Right cardiac atrium (tissue), 5 donors: Measurements from ENCODE around the gene FDX1. TPM values are rescaled to one million over a fixed set of nuclear protein-coding genes. Genes with fewer than 3 reads are reported as not detected.

Experiments
- ATAC-seq, 2 donors: fragments of 200-7000 bp; cut with Tn5 transposase; one replicate each; pipeline versions ENCODE4 v1.8.0 to v1.9.1; 2020; ENCODE audit warnings: moderate library complexity in 2 of 2, mild to moderate bottlenecking in 1 of 2
- DNase-seq, 3 donors: peaks; one replicate each; pipeline ENCODE4 v3.0.0-alpha.2; 2020
- H3K27ac ChIP-seq: one replicate; pipeline ENCODE4 v1.5.1; 2013; ENCODE audit warnings: mild to moderate bottlenecking, low read length, control low read depth, moderate library complexity
- H3K27me3 ChIP-seq: one replicate; pipeline ENCODE4 v1.6.1; 2013; ENCODE audit not compliant: control insufficient read depth, insufficient read depth
- H3K4me1 ChIP-seq: one replicate; pipeline ENCODE4 v1.6.1; 2013; ENCODE audit warnings: low read length; ENCODE audit not compliant: control insufficient read depth, insufficient read depth
- H3K4me3 ChIP-seq: one replicate; pipeline ENCODE4 v1.5.1; 2013; ENCODE audit warnings: low read length, control low read depth
- H3K9me3 ChIP-seq: one replicate; pipeline ENCODE4 v1.6.1; 2013; ENCODE audit warnings: low read length; ENCODE audit not compliant: control insufficient read depth
- WGBS: extraction: QIAGEN DNeasy Blood & Tissue Kit; methylation state at CpG from one replicate; pipeline ENCODE4 v1.1.7; 2013; 5-methylcytosine and 5-hydroxymethylcytosine counted together
- intact Hi-C, 4 donors: fragments of 100-400 bp; cut with DNase I; formaldehyde crosslinking; loops; one replicate each; pipeline versions ENCODE4 v1.11.0 to v1.14.0; 2022 to 2023
- polyA plus RNA-seq: library from polyadenylated mRNA; stranded (reverse); fragments of 200-250 nt; gene quantifications from one replicate; pipeline ENCODE4 v1.2.3, GENCODE V29; 2013
- total RNA-seq, 4 donors: library from RNA; stranded (reverse); fragmentation: NEBNext Ultra II Directional; extraction: Animal tissue kit (Norgen Biotek cat#: 25700); gene quantifications; one replicate each; pipeline ENCODE4 v1.2.1, GENCODE V29; 2021
- donor health status: healthy with polysubstance abuse.
- donor health status: DM: no; HTN: yes; CAD: no.
- donor health status: DM: no; HTN: no; CAD: no.
- donor health status: DM: no; HTN: yes; CAD: no; lungs with severe emphysema.
- donor health status: DM: yes; HTN: yes; CAD: no.

Gene FDX1
- total and polyA plus RNA-seq, 5 donors = 16.3 to 18.7 (median 17.2) TPM

DNA sequence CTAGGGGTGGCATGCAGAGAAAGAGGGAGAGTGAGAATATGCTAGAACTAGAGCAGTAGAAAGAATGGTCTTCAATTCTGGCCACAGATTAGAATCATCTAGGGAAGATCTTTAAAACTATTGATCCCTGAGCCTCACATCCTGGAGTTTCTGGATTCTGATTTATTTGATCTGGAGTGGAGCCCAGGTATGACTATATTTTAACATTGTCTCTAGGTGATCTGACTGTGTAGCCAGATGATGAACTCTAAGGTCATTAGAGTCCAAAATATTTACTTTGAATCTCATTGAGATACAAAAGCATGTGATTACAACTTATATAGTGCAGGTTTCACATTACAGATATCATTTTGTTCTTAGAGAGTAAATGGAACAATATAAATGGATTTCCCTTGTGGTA, 79.7 kb downstream of the FDX1 start:
- DNase-seq = no peak
- no peak for ATAC-seq
- H3K4me3 ChIP-seq = no peak overlapping the region

DNA sequence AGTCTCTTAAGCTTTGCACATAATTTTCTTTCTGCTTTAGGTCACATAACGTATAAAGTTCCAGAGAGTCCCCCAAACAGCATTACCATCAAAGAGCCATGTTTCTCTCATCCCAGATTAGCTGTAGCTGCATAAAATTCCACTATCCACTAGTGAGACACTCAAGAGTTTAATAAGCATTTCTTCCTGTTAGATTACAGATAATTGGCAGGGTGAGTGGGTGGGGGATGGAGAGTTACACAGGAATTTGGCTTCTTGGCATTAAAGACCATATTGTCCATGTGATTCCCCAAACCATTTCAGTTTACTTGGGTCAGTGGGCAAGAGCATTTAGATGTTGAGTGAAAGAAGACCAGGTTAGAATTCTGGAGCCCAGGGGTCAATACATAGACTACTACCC, 82.3 kb downstream of the FDX1 start:
- 73% methylated on average over 1 of the region's 1 CpG for WGBS
- Histone ChIP-seq H3K9me3 (no peaks in the 10 kb centered on the region), H3K27me3 (no peaks in the 10 kb centered on the region), H3K27ac (no peak overlapping the region), H3K4me3 (no peak overlapping the region), H3K4me1 (no peaks in the 10 kb centered on the region)
- DNase-seq (no peak), ATAC-seq (no peak)
- intact Hi-C loops = no loop called here

More for the DNA sequence above, 79.7 kb downstream of the FDX1 start:
- Histone ChIP-seq H3K4me1 (no peaks in the 10 kb centered on the region), H3K9me3 (no peaks in the 10 kb centered on the region), H3K27ac (no peak overlapping the region), H3K27me3 (no peaks in the 10 kb centered on the region)
- intact Hi-C loops = no loop called here

DNA sequence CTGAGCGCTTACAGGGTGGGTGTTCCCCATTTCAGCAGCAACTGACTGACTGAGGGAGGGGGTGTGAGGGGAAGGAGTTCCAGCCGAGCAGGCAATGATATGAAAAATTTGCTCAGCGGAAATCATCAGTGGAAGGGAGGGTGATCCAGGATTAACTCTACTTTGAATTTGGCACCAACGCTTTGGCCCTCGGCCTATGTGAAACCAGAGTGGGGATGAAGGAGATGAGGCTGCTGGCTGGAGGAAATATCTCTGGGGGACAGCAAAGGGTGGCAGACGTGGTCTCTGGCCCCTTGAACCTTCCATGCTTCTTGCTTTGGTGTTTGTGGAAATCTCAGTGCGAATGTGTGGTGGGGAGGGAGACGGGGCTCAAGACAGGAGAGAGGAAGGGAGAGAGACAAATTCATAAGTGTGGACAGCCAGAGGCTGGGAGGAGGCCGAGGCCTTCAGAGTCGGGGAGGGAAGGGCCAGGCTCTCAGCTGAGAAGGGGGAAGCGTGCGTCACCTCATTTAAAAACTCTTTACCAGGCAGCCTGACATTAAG, 83.6 kb downstream of the FDX1 start:
- Histone ChIP-seq H3K27me3 (no peaks in the 10 kb centered on the region), H3K4me1 (no peaks in the 10 kb centered on the region), H3K27ac (no peak overlapping the region), H3K9me3 (no peaks in the 10 kb centered on the region), H3K4me3 (no peak overlapping the region)
- no peak for DNase-seq
- ATAC-seq = no peak
- WGBS = 55% methylated on average over 12 of the region's 12 CpGs
- intact Hi-C loops = no loop called here

DNA sequence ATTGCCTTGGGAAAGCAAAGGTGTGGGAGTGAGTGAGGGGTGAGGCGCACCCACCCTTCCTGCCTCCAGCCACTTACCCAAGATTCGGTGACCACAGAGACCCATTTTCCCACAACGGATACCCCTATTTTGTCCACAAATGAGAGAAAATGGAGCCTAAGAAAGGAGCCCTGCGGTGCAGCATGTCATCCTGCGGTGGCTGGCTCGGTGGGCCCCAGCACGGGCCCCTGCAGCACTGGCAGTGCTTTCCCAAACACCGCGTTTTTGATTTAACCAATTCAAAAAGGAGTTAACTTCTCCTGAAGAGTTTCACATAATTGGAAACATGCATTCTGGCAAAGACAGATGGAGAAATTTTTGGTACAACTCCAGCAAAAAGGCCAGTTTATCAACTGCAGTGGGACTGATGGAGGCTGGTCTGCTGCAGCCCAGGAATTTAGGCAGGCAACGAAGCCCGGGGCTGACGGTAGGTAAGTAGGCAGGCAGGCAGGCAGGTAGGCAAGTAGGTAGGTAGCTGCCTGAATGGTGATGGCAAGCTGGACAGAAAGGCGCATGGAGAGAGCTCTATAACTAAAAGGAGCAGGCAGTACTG, 84.2 kb downstream of the FDX1 start:
- no peaks in the 10 kb centered on the region for H3K9me3 ChIP-seq
- H3K4me1 ChIP-seq = no peaks in the 10 kb centered on the region
- intact Hi-C loops = no loop called here
- ATAC-seq = no peak
- H3K27me3 ChIP-seq = no peaks in the 10 kb centered on the region
- H3K4me3 ChIP-seq = no peak overlapping the region
- no peak overlapping the region for H3K27ac ChIP-seq
- DNase-seq = no peak
- 65% methylated on average over 13 of the region's 13 CpGs for WGBS

Other genes with a start within 250 kb of the FDX1 start
- 100 to 1,000 TPM; 110 to 135 (median 122) TPM for gene RDX, start 133.3 kb upstream of the FDX1 start, total RNA-seq
- gene RDX, start 133.3 kb upstream of the FDX1 start, polyA plus RNA-seq = 37.5 TPM